Nucleus accumbens (tissue), 56 donors: ENCODE data around the gene KAZN.

ENCODE experiments used
- DNase-seq, 56 donors: peaks; one replicate each; lab custom pipeline; 2025; lab: John Stamatoyannopoulos, UW

Gene KAZN

GRCh38 chr1:14983277-14983676 is 384.8 kb downstream of the KAZN start:
- no peak for DNase-seq

DNA sequence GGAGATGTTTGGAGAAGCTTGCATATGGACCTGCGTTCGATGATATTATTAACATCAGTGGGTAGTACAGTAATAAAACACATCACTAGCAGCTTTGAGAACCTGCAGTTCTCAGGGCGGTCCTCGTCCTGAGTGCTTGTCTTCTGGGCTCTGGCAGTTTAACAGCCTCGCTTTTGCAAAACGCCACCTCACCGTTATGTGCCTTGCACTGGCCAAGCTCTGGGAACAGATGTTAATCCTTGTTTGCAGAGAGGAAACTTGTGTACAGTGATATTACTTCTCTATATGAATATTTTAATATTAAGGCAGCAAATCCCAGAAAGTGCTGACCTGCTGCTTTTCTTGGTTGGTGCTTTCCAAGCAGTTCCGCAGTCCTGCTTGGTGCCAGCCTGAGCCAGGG is 387.7 kb downstream of the KAZN start:
- DNase-seq = no peak

DNA sequence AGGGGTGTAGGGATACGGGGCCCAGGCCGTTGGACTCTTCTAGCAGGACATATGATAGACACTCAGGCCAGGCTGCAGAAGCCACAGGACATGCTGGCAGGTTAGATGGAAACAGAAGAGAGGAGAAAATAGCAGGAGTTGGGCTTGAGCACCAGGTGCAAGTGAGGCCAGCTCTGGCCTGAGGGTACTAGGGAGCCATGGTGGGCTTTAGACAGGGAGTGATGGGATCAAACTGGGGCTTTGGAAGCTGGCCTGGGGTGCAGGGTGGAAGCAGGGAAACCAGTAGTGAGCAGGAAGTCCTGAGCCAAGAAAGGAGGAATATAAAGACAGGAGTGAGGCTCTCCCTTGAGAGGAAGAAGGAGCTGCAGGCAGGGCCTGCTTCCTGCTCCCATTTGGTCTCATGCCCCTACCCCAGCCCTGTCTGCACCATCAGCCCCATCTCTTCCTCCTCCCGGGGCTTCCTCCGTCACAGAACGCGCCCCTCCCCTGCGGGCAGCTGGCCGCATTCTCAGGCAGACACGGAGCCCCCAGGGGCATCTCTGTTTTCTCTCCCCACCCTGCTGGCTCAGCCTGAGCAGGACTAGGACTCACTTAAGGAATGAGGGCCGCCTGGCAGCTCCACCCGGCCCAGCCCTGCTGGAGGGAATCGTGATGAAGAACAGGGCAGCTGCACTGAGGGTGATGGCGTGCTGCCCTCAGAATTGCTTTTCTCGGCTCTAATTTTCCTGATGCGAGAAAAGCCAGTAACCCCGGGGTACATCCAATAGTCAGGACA is 389.5 kb downstream of the KAZN start:
- peak in 1 of 56 donors; percentile 4 for DNase-seq

DNA sequence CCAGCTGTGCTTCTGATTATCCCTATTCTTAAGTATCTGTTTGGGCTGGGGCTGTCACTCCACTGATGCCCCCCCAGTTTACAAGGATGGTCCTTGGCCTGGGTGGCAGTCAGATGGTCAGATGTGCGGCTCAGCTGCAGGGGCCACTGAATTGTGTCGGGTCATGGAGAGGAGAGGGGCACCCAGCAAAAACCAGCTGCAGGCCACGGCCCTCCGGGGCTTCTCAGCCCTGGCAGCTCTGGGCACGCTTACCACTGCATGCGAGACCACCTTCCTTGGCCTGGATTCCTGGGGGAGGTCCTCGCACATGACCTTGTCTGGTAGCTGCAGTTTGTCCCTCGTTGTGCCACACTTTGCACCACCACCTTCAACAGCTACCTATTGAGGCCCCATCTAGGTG is 390.2 kb downstream of the KAZN start:
- DNase-seq = no peak

DNA sequence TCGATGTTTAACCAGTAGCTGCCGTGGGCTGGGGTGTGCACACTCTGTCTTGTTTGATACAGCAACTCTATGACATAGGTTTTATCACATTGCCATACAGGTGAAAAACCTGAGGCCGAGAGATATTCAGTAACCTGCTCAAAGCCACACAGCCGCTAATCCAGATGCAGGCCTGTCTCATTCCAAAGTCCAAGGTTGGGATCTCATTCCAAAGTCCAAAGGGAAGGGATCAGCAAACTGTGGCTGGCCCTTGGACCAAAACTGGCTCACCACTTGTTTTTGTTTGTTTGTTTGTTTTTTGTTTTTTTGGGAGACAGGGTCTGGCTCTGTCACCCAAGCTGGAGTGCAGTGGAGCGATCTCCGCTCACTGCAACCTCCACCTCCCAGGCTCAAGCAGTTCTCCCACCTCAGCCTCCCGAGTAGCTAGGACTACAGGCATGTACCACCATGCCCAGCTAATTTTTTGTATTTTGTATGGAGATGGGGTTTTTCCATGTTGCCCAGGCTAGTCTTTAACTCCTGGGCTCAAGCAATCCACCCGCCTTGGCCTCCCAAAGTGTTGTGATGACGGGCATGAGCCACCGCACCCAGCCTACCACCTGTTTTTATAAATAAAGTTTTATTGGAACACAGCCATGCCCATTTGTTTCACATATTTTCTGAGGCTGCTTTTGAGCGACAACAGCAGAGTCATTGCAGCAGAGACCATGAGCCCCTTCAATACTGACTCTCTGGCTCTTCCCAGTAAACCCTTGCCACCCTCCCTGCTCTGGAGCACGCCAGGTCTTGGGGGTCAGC is 391.6 kb downstream of the KAZN start:
- DNase-seq = no peak

DNA sequence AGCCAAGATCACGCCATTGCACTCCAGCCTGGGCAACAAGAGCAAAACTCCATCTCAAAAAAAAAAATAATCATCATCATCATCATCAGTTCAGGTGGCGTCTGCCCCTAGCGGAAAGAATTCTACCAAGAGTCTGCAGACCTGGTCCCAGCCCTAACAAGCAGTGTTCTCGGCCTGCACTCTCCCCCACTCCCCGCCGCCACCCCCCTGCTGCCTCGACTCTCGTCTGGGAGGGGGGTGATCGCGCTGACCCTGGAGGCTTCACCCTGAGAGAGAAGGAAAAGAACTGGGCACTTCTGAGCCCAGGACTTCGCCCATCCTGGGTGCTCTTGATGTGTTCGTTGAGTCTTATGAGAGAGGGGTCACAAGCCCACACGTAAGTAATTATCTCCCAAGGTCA is 394.9 kb downstream of the KAZN start:
- no peak for DNase-seq

DNA sequence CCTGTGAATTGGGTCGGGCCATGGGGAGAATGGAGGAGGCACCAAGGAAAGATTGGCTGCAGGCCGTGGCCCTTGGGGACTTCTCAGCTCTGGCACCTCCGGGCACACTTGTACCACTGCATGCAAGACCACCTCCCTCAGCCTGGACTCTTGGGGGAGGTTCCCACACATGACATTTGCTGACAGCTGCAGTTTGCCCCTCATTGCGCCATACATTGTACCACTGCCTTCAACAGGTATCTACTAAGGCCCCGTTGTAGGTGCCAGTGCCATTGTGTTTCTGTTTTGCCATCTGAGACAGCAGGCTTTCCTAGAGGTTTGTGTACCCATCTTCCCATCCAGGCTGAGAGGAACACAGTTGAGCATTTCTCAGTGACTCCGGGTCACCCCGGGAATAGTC is 395.7 kb downstream of the KAZN start:
- no peak for DNase-seq

DNA sequence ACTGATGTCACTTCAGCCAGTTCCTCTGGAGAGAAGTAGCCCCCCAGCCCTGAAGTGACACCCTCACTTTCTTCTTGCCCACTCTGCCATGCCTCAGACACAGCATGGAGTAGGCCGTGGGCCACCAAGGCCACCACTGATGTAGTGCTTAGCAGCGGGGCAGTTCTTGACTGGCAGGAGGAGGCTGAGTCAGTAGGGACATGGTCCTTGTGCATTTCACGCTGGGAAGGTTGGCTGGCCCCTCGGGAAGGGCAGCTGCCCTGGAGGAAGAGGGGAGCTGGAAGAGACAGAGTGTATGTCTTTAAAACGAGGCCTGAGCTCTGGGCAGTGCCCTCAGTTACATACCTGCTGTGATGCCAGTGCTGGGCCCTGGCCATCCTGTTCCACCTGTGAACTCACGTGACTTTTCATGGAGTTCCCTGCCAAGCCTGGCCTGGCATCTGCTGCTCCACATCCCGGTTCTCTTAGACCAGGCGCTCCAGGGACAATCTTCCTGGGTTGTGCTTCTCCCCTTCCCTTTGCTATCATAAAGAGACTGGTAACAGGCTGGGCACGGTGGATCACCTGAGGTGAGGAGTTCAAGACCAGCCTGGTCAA is 396.5 kb downstream of the KAZN start:
- DNase-seq = no peak

GRCh38 chr1:14996133-14997050 is 397.9 kb downstream of the KAZN start:
- DNase-seq = peak in 3 of 56 donors; percentile 6 to 61 (median 28)

GRCh38 chr1:14997646-14998276 is 399.3 kb downstream of the KAZN start:
- peak in 1 of 56 donors; percentile 14 for DNase-seq

DNA sequence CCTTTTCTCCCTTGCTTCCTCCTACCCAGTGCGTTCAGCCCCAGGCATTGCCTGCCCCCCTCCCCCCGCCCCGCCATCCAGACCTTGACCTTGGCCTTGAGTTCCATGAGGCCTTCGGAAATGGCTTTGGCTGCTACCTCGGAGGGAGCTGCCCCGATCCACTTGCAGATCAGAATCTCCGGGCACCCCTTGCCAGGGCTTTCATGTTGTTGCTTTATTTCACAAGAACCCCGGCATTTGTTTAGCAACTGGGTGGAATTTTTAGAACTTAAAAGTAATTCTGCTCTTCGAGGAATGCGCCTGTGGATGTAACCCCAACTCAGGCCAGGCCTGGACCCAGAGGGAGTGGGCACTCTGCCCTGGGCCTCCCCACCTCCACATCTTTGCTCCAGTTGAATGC is 401.0 kb downstream of the KAZN start:
- no peak for DNase-seq

DNA sequence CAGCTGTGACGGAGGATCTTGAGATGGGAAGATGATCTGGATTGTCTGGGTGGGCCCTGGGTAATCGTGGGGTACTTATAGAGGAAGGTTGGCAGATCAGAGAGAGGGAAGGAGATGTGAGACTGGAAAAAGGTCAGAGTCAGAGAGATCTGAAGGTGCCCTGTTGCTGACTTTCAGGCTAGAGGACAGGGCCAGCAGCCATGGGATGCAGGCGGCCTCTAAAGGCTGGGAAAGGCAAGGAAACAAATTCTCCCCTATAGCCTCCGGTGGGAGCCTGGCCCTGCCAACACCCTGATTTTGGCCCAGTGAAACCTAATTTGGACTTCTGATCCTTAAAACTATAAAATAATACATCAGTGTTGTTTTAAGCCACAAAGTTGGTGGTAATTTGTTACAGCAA is 401.5 kb downstream of the KAZN start:
- DNase-seq = no peak

DNA sequence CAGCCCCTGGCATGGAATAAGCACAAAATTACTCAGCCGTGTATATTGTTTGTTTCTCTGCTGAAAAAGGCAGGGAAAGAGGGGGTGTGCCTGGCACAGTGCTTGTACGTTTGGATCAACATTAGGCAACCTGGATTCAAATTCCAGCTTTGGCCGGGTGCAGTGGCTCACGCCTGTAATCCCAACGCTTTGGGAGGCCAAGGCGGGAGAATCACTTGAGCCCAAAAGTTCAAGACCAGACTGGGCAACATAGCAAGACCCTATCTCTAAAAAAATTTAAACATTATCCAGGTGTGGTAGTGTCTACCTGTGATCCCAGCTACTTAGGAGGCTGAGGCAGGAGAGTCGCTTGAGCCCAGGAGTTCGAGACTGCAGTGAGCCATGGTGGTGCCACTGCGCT is 402.2 kb downstream of the KAZN start:
- DNase-seq = no peak

DNA sequence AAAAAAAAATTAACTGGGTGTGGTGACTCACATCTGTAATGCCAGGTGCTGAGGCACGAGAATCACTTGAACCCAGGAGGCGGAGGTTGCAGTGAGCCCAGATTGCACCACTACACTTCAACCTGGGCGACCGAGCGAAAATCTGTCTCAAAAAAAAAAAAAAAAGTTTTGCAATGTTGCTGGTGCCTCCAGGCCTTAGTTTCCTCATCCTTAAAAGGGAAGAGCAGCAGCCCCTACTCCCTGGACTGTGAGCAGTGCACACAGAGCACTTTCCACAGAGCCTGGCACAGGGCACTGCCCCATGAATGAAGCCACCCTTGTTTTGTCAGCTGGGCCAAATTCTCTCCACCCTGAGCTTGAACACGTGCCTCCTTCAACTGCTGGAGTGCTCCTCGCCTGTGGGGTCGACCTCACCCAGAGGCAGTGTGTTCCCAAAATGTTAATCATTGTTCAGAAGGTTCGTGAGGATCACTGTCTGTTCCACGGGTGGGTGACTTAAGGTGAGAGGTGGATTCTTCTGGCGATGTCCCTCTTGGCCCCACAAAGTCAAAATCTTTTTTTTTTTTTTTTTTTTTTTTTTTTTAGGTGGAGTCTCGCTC is 402.9 kb downstream of the KAZN start:
- DNase-seq = no peak

GRCh38 chr1:15002325-15002724 is 403.8 kb downstream of the KAZN start:
- no peak for DNase-seq

DNA sequence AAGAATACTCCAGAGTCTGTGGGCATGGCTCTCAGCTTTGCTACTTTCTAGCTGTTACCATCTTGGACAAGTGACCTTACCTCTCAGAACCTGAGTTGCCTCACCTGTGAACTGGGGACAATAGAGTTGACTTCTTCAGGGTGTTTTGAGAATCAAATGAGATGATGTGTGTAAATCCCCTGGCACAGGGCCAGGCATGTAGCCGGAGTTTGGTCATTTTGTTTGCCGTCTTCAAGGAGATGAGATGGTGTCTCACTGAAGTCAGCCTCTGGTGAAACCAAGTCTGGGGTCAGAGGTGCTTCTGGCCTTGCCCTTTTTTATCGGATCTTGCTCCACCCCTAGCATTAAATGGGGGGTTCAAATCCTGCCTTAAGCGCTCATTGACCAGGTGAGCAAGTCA is 405.9 kb downstream of the KAZN start:
- DNase-seq = no peak

GRCh38 chr1:15005116-15005515 is 406.6 kb downstream of the KAZN start:
- DNase-seq = no peak

DNA sequence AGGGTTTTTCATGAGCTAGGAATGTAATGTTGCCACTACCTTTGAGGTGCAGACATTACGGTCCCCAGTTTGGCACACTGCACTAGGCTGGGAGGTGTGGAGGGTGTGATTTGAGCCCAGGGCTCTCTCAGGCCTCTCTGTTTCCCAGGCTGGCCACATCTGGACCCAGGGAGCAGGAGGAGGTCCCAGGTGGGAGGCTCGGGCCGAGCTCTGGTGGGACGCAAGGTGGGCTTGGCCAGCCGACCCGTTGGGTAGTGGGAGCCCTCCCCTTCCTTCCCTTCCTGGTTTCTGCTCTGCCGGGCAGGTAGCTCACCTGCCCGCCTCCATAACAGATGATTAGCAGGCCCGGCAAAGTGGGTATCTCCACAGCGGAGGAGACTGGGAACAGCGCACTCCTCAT is 408.9 kb downstream of the KAZN start:
- DNase-seq = no peak

DNA sequence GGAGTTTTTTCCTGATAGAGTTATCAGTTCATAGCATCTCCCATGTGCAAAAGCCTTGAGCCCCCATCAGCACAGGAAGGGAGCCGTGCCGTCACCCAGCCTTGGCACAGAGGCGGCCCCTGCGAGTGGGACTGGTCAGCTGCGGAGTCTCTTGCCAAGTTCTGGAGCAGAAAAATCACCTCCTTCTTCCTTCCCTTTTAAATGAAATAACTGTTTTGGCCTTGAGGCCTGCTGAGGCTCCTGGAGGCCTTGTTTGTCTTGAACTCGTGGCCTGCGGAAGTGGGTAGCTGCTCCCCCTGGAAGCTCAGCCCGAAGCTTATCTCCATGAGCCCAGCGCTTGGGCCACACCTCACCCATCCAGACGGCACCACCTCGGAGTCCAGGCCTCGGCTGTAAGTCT is 409.4 kb downstream of the KAZN start:
- DNase-seq = peak in 1 of 56 donors; percentile 9
